Neural cell (in vitro differentiated cells): Measurements from ENCODE around the gene CCDC15. TPM values are rescaled to one million over a fixed set of nuclear protein-coding genes. Genes with fewer than 3 reads are reported as not detected.

Source experiments
- H2AFZ ChIP-seq: fragments of 200-600, 300-800 bp; sonication (generic), shearing (Covaris generic); 2 replicates; pipeline ENCODE4 v1.6.0; 2014; ENCODE audit warnings: low read depth, mild to moderate bottlenecking, antibody characterized with exemption, low read length, moderate library complexity
- H3F3A ChIP-seq: fragments of 200-600 bp; shearing (Covaris generic); 2 replicates; pipeline ENCODE4 v1.6.1; 2016; ENCODE audit warnings: mild to moderate bottlenecking, moderate library complexity, mixed read lengths, antibody characterized with exemption, low read length; ENCODE audit not compliant: insufficient read depth, poor library complexity, severe bottlenecking
- H3K27ac ChIP-seq: fragments of 200-600, 300-800 bp; sonication (generic), shearing (Covaris generic); 2 replicates; pipeline ENCODE4 v1.5.1; 2014; ENCODE audit warnings: mild to moderate bottlenecking, low read length, moderate library complexity
- H3K27me3 ChIP-seq: fragments of 300-800, 200-600 bp; sonication (generic), shearing (Covaris generic); 2 replicates; pipeline ENCODE4 v1.6.0; 2014; ENCODE audit warnings: mild to moderate bottlenecking, low read depth, low read length, moderate library complexity; ENCODE audit not compliant: insufficient read depth
- H3K36me3 ChIP-seq: fragments of 300-800, 200-600 bp; sonication (generic), shearing (Covaris generic); 2 replicates; pipeline ENCODE4 v1.5.1; 2014; ENCODE audit warnings: mild to moderate bottlenecking, antibody characterized with exemption, low read length, moderate library complexity; ENCODE audit not compliant: insufficient read depth
- H3K4me2 ChIP-seq: fragments of 300-800, 200-600 bp; sonication (generic), shearing (Covaris generic); 2 replicates; pipeline ENCODE4 v1.6.0; 2014; ENCODE audit warnings: mild to moderate bottlenecking, low read length
- H3K4me3 ChIP-seq: fragments of 300-800, 200-600 bp; sonication (generic), shearing (Covaris generic); 2 replicates; pipeline ENCODE4 v1.5.1; 2014; ENCODE audit warnings: mild to moderate bottlenecking, low read length, moderate library complexity
- H3K79me2 ChIP-seq: fragments of 200-600 bp; shearing (Covaris generic); replicated peaks from 2 replicates; pipeline ENCODE4 v1.6.0; 2014; ENCODE audit warnings: mild to moderate bottlenecking, low read length, moderate library complexity; ENCODE audit not compliant: insufficient read depth
- H3K9ac ChIP-seq: fragments of 300-800, 200-600 bp; sonication (generic), shearing (Covaris generic); 2 replicates; pipeline ENCODE4 v1.6.1; 2016; ENCODE audit warnings: mild to moderate bottlenecking, low read length, mixed read lengths
- H3K9me2 ChIP-seq: fragments of 200-600 bp; shearing (Covaris generic); 2 replicates; pipeline ENCODE4 v1.6.1; 2016; ENCODE audit warnings: mild to moderate bottlenecking, low read length, mixed read lengths; ENCODE audit not compliant: insufficient read depth
- H3K9me3 ChIP-seq: fragments of 200-600, 300-800 bp; sonication (generic), shearing (Covaris generic); 2 replicates; pipeline ENCODE4 v1.6.1; 2016; ENCODE audit warnings: mild to moderate bottlenecking, mixed run types, low read length, moderate library complexity, mixed read lengths
- H4K20me1 ChIP-seq: fragments of 200-600 bp; shearing (Covaris generic); 2 replicates; pipeline ENCODE4 v1.6.1; 2016; ENCODE audit warnings: mild to moderate bottlenecking, mixed run types; ENCODE audit not compliant: insufficient read depth
- EP300 ChIP-seq: fragments of 450-650 bp; conservative IDR thresholded peaks from 2 replicates; pipeline ENCODE4 v1.6.1; 2014; ENCODE audit warnings: antibody characterized with exemption, mild to moderate bottlenecking, moderate library complexity; ENCODE audit not compliant: poor library complexity, severe bottlenecking
- EZH2 ChIP-seq: fragments of 200-600, 300-800 bp; shearing (Covaris generic), sonication (generic); IDR thresholded peaks from 2 replicates; pipeline ENCODE4 v1.6.1; 2014; ENCODE audit warnings: antibody characterized with exemption, low read length, borderline replicate concordance, mild to moderate bottlenecking; ENCODE audit not compliant: insufficient read depth, poor library complexity, severe bottlenecking
- MXI1 ChIP-seq: fragments of 450-650 bp; conservative IDR thresholded peaks from 2 replicates; pipeline ENCODE4 v1.6.1; 2014; ENCODE audit warnings: antibody characterized with exemption, mild to moderate bottlenecking; ENCODE audit not compliant: poor library complexity, severe bottlenecking
- POLR2AphosphoS5 ChIP-seq: IDR thresholded peaks from 2 replicates; pipeline ENCODE4 v1.6.1; 2012
- RAD21 ChIP-seq: fragments of 450-650 bp; conservative IDR thresholded peaks from 2 replicates; pipeline ENCODE4 v1.6.1; 2014; ENCODE audit warnings: antibody characterized with exemption, mild to moderate bottlenecking, moderate library complexity
- REST ChIP-seq: IDR thresholded peaks from 2 replicates; pipeline ENCODE4 v1.6.1; 2012; ENCODE audit warnings: borderline replicate concordance
- SMC3 ChIP-seq: fragments of 450-650 bp; conservative IDR thresholded peaks from 2 replicates; pipeline ENCODE4 v1.6.1; 2014; ENCODE audit warnings: antibody characterized with exemption, mild to moderate bottlenecking, moderate library complexity; ENCODE audit not compliant: poor library complexity
- TAF1 ChIP-seq: IDR thresholded peaks from 2 replicates; pipeline ENCODE4 v1.6.1; 2012; ENCODE audit warnings: low read depth
- polyA plus RNA-seq: library from polyadenylated mRNA; depleted of rRNA; stranded (reverse); fragments of >200 nt; gene quantifications from 2 replicates; pipeline ENCODE4 v1.2.3, GENCODE V29; 2014
- TF ChIP-seq, protein P1 (sequence below): fragments of 450-650 bp; IDR thresholded peaks from 2 replicates; pipeline ENCODE4 v1.5.1; 2014; ENCODE audit warnings: antibody characterized with exemption, mild to moderate bottlenecking, moderate library complexity; ENCODE audit not compliant: poor library complexity, severe bottlenecking

Gene CCDC15
- polyA plus RNA-seq, 1 donor from 2014 or later: 2.5 TPM

DNA sequence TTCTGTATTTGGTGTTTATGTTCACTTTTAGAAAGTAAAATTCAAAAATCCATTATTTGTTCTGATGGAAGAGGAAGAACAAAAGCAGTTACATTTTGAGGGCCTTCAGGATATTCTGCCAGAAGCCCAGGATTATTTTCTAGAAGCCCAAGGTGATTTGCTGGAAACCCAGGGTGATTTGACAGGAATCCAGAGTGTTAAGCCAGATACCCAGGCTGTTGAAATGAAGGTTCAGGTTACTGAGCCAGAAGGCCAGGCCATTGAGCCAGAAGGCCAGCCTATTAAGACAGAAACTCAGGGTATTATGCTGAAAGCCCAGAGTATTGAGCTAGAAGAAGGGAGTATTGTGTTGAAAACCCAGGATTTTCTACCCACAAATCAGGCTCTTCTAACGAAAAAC, 33.1 kb downstream of the CCDC15 start:
- Histone ChIP-seq H3K36me3 (no peaks in the 10 kb centered on the region), H3K4me3 (no peak overlapping the region), H3K9ac (no peak overlapping the region), H3K27me3 (no peaks in the 10 kb centered on the region), H3K27ac (no peak overlapping the region), H4K20me1 (no peaks in the 10 kb centered on the region), H3K79me2 (no peaks in the 10 kb centered on the region), H3K4me2 (no peak overlapping the region), H3F3A (no peaks in the 10 kb centered on the region), H3K9me2 (no peaks in the 10 kb centered on the region), H2AFZ (no peak overlapping the region), H3K9me3 (no peaks in the 10 kb centered on the region)
- TF ChIP-seq EZH2: no peak
- no peak for TF ChIP-seq RAD21
- no peak for TF ChIP-seq SMC3
- TF ChIP-seq, protein P1, sequence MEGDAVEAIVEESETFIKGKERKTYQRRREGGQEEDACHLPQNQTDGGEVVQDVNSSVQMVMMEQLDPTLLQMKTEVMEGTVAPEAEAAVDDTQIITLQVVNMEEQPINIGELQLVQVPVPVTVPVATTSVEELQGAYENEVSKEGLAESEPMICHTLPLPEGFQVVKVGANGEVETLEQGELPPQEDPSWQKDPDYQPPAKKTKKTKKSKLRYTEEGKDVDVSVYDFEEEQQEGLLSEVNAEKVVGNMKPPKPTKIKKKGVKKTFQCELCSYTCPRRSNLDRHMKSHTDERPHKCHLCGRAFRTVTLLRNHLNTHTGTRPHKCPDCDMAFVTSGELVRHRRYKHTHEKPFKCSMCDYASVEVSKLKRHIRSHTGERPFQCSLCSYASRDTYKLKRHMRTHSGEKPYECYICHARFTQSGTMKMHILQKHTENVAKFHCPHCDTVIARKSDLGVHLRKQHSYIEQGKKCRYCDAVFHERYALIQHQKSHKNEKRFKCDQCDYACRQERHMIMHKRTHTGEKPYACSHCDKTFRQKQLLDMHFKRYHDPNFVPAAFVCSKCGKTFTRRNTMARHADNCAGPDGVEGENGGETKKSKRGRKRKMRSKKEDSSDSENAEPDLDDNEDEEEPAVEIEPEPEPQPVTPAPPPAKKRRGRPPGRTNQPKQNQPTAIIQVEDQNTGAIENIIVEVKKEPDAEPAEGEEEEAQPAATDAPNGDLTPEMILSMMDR: no peak
- no peak for TF ChIP-seq TAF1
- no peak for TF ChIP-seq EP300
- TF ChIP-seq MXI1: no peak
- TF ChIP-seq POLR2AphosphoS5: no peak
- no peak for TF ChIP-seq REST

GRCh38 chr11:124988063-124988462, 34.1 kb downstream of the CCDC15 start:
- Histone ChIP-seq H3K79me2 (no peaks in the 10 kb centered on the region), H3K9ac (no peak overlapping the region)
- TF ChIP-seq POLR2AphosphoS5 (no peak), REST (no peak), EP300 (no peak), TAF1 (no peak), SMC3 (no peak), MXI1 (no peak), EZH2 (no peak), RAD21 (no peak)
- TF ChIP-seq, protein P1: no peak

More at GRCh38 chr11:124988063-124988462, 34.1 kb downstream of the CCDC15 start:
- Histone ChIP-seq H3K9me3 (no peaks in the 10 kb centered on the region), H3F3A (no peaks in the 10 kb centered on the region), H3K27ac (no peak overlapping the region), H4K20me1 (no peaks in the 10 kb centered on the region), H3K4me3 (no peak overlapping the region), H3K9me2 (no peaks in the 10 kb centered on the region), H3K4me2 (no peak overlapping the region), H3K36me3 (no peaks in the 10 kb centered on the region), H2AFZ (no peak overlapping the region), H3K27me3 (no peaks in the 10 kb centered on the region)
